ENCODE results near the gene RFC3. TPM values are rescaled to one million over a fixed set of nuclear protein-coding genes. Genes with fewer than 3 reads are reported as not detected.
A peak's percentile ranks its signal among the peaks of the same experiment; 100 is the strongest.
"Not testable (repeated sequence)": the region's sequence is repeated elsewhere in the genome, so short reads cannot be mapped to it uniquely, and the experiment has no call there.

The RFC3 gene
- polyA plus RNA-seq, 4 donors, result 1.8 to 14.5 (median 7.5) TPM

DNA sequence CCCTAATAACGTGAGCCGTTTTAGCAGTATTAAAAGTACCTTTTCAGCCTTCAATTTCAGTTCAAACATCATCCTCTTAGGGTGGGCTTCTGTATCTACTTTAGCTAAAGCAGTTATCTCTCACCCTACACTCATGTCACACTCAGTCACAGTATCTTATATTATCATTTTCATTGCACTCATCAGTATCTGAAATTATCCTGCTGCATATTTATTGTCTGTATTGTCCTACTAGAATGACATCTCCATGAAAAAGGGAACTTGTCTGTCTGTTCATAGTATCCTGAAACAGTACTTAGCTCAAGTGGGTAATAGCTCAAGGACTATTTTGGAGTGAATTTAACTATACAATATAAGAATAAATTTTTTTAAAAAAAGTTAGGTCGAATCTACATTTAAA is 19.9 kb upstream of the RFC3 start:
- no peak overlapping the region for H3K27ac ChIP-seq (ENCODE audit: low read depth in 1 of 3, low read length in 2 of 3)
- 48 to 71% (median 65%) methylated on average over 3 of the region's 3 CpGs for WGBS, 3 donors
- DNase-seq (no peak), FAIRE-seq (no peak)
- no peaks in the 10 kb centered on the region for H3K9me3 ChIP-seq (ENCODE audit: control insufficient read depth in 2 of 2, insufficient read depth in 1 of 2, low read depth in 1 of 2, low read length in 1 of 2)
- no peaks in the 10 kb centered on the region for H3K4me1 ChIP-seq (ENCODE audit: control insufficient read depth in 3 of 3, insufficient read depth in 2 of 3, low read depth in 1 of 3, low read length in 2 of 3)
- H3K4me3 ChIP-seq (ENCODE audit: low read depth in 1 of 3, low read length in 3 of 3), result no peak overlapping the region
- H3K27me3 ChIP-seq (ENCODE audit: control insufficient read depth in 3 of 3, insufficient read depth in 3 of 3, low read length in 3 of 3), result no peaks in the 10 kb centered on the region
- no peaks in the 10 kb centered on the region for H3K36me3 ChIP-seq (ENCODE audit: control insufficient read depth in 3 of 3, insufficient read depth in 2 of 3, low read depth in 1 of 3, low read length in 3 of 3)

DNA sequence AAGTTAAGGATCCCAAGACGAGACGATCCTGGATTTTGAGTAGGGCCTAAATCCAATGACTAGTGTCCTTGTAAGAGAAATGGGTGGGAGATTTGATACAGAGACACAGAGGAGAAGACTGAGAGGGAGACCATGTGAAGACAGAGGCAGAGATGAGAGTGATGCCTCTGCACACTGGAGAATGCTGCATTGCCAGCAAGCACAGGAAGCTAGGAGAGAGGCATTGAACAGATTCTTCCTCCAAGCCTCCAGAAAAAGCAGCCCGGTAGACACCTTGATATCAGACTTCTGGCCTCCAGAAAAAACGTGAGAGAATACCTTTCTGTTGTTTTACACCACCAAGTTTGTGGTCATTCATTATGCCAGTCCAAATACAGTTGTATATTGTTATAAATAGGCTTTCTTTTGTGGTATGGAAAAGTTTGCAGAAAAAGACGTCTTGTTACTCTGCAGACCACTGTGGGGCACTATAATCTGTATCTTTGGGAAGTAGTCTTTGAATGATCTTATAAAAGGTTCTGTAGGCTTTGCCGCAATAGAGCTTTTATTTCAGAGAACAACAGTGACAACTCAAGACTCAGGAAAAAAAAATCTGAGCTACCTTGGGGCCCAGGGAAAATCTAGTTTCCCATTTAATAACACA is 17.9 kb upstream of the RFC3 start:
- Histone ChIP-seq H3K4me3 (ENCODE audit: low read depth in 1 of 3, low read length in 3 of 3) (no peak overlapping the region), H3K27me3 (ENCODE audit: control insufficient read depth in 3 of 3, insufficient read depth in 3 of 3, low read length in 3 of 3) (no peaks in the 10 kb centered on the region), H3K36me3 (ENCODE audit: control insufficient read depth in 3 of 3, insufficient read depth in 2 of 3, low read depth in 1 of 3, low read length in 3 of 3) (no peaks in the 10 kb centered on the region), H3K9me3 (ENCODE audit: control insufficient read depth in 2 of 2, insufficient read depth in 1 of 2, low read depth in 1 of 2, low read length in 1 of 2) (no peaks in the 10 kb centered on the region), H3K4me1 (ENCODE audit: control insufficient read depth in 3 of 3, insufficient read depth in 2 of 3, low read depth in 1 of 3, low read length in 2 of 3) (no peaks in the 10 kb centered on the region), H3K27ac (ENCODE audit: low read depth in 1 of 3, low read length in 2 of 3) (no peak overlapping the region)
- WGBS, 3 donors, result 33 to 39% (median 35%) methylated on average over 6 of the region's 6 CpGs
- no peak for FAIRE-seq
- peak; percentile 36 to 38 for DNase-seq

DNA sequence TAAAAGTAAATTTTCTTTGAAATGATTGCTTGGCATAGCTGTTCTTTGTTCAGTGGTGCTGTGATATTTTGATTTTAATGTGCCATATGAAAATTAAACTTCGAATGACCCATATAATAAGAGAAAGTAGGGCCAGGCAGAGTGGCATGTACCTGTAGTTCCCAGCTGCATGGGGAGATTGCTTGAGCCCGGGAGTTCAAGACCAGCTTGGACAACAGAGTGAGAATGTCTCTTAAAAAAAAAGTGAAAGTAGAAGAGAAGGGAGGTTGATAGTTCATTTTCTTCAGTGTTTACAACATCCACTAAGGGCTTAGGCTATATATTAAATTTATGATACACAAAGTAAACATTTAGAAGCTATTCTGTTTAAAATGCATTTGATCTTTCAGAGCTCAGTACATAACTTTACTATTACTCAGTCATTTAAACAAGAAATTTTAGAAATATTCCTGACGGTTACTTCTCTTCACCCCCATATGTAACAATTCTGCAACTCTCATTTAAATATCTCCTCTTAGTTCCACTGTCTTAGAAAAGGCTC is 17.2 kb upstream of the RFC3 start:
- DNase-seq (no peak), FAIRE-seq (no peak)
- Histone ChIP-seq H3K27me3 (ENCODE audit: control insufficient read depth in 3 of 3, insufficient read depth in 3 of 3, low read length in 3 of 3) (no peaks in the 10 kb centered on the region), H3K9me3 (ENCODE audit: control insufficient read depth in 2 of 2, insufficient read depth in 1 of 2, low read depth in 1 of 2, low read length in 1 of 2) (no peaks in the 10 kb centered on the region), H3K4me1 (ENCODE audit: control insufficient read depth in 3 of 3, insufficient read depth in 2 of 3, low read depth in 1 of 3, low read length in 2 of 3) (no peaks in the 10 kb centered on the region), H3K4me3 (ENCODE audit: low read depth in 1 of 3, low read length in 3 of 3) (no peak overlapping the region), H3K27ac (ENCODE audit: low read depth in 1 of 3, low read length in 2 of 3) (no peak overlapping the region), H3K36me3 (ENCODE audit: control insufficient read depth in 3 of 3, insufficient read depth in 2 of 3, low read depth in 1 of 3, low read length in 3 of 3) (no peaks in the 10 kb centered on the region)
- WGBS, 3 donors, result 7 to 28% (median 26%) methylated on average over 3 of the region's 3 CpGs

DNA sequence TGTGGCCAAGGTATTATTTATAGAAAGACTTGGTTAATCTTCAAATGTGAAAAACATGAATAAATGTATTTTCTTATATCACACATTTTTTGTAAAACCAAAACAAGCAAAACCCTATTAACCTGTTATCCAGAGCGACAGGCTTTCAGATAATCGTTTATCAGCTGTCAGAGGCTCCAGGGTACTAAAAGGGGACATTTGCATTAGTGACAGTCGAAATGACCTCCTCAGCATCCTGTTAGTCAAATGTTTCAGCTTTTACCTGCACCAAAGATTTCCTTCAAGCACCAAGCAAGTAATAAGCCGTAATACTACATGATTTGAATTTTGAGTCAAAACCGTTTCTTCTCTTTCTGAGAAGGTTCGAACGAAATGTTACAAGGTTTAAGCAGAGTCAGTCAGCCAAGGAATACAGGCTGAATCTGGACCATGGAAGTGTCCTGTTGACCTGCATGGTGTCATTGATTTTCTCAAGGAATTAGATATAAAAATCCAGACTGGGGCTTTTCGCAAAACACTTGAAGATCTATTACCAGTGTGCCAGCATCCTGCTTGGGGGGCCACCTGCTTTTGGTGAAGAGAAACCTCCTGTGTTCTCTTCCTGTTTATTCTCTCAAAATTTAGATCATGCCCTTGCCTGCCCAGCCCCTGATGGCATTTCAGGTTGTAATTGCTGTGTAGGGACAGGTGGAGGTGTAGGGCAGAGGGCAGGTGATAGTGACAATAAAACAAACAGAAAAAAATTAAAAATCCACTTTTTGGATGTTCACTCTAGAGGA is 11.3 kb upstream of the RFC3 start:
- Histone ChIP-seq H3K9me3 (ENCODE audit: control insufficient read depth in 2 of 2, insufficient read depth in 1 of 2, low read depth in 1 of 2, low read length in 1 of 2) (no peaks in the 10 kb centered on the region), H3K36me3 (ENCODE audit: control insufficient read depth in 3 of 3, insufficient read depth in 2 of 3, low read depth in 1 of 3, low read length in 3 of 3) (no peaks in the 10 kb centered on the region), H3K27me3 (ENCODE audit: control insufficient read depth in 3 of 3, insufficient read depth in 3 of 3, low read length in 3 of 3) (peaks cover 0 to 5% (median 0%) of the 10 kb centered on the region in 3 donors), H3K4me3 (ENCODE audit: low read depth in 1 of 3, low read length in 3 of 3) (no peak overlapping the region), H3K4me1 (ENCODE audit: control insufficient read depth in 3 of 3, insufficient read depth in 2 of 3, low read depth in 1 of 3, low read length in 2 of 3) (no peaks in the 10 kb centered on the region), H3K27ac (ENCODE audit: low read depth in 1 of 3, low read length in 2 of 3) (no peak overlapping the region)
- FAIRE-seq (no peak), DNase-seq (no peak)
- WGBS, 3 donors, result 71 to 72% (median 72%) methylated on average over 8 of the region's 8 CpGs

DNA sequence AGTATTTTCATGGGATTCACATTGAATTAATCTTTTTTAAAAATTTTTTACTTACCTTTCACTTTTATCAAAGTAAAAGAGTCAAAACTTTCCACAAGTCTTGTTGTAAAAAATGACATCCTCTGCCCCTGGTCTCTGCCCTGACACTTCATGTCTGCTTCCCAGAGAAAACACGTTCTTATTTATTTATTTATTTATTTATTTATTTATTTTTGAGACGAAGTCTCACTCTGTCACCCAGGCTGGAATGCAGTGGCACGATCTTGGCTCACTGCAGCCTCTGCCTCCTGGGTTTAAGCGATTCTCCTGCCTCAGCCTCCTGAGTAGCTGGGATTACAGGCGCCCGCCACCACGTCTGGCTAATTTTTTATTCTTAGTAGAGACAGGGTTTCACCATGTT is 5.1 kb upstream of the RFC3 start:
- not testable (repeated sequence) for H3K27me3 ChIP-seq (ENCODE audit: control insufficient read depth in 3 of 3, insufficient read depth in 3 of 3, low read length in 3 of 3); H3K4me1 ChIP-seq (ENCODE audit: control insufficient read depth in 3 of 3, insufficient read depth in 2 of 3, low read depth in 1 of 3, low read length in 2 of 3); H3K36me3 ChIP-seq (ENCODE audit: control insufficient read depth in 3 of 3, insufficient read depth in 2 of 3, low read depth in 1 of 3, low read length in 3 of 3); FAIRE-seq; H3K4me3 ChIP-seq (ENCODE audit: low read depth in 1 of 3, low read length in 3 of 3); H3K27ac ChIP-seq (ENCODE audit: low read depth in 1 of 3, low read length in 2 of 3); DNase-seq; H3K9me3 ChIP-seq (ENCODE audit: control insufficient read depth in 2 of 2, insufficient read depth in 1 of 2, low read depth in 1 of 2, low read length in 1 of 2)
- 84 to 87% (median 87%) methylated on average over 7 of the region's 7 CpGs for WGBS, 3 donors

DNA sequence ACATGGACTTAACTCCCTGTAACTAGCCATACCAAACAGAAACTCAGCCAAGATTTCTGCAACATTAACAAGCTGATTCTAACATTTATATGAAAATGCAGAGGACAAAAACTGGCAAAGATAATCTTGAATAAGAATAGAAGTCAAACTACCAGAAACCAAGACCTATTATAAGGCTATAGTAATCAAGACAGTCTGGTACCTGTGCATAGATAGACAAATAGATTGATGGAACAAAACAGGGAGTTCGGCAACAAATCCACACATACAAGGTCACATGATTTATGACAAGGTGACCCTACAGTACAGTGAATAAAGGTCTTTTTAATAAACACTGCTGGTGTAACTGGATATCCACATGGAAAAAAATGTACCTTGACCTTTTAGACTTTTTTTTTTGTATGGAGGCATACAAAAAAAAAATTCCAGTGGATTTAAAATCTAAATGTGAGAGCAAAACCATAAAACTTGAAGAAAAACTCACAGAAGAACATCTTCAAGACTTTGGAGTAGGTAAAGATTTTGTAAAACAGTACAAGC is 2.9 kb upstream of the RFC3 start:
- H3K9me3 ChIP-seq (ENCODE audit: control insufficient read depth in 2 of 2, insufficient read depth in 1 of 2, low read depth in 1 of 2, low read length in 1 of 2), result no peaks in the 10 kb centered on the region
- H3K27me3 ChIP-seq (ENCODE audit: control insufficient read depth in 3 of 3, insufficient read depth in 3 of 3, low read length in 3 of 3), result no peaks in the 10 kb centered on the region
- H3K36me3 ChIP-seq (ENCODE audit: control insufficient read depth in 3 of 3, insufficient read depth in 2 of 3, low read depth in 1 of 3, low read length in 3 of 3), result no peaks in the 10 kb centered on the region
- 34 to 50% (median 49%) methylated on average over 1 of the region's 1 CpG for WGBS, 3 donors
- peaks cover 0 to 3% (median 0%) of the 10 kb centered on the region in 3 donors for H3K4me1 ChIP-seq (ENCODE audit: control insufficient read depth in 3 of 3, insufficient read depth in 2 of 3, low read depth in 1 of 3, low read length in 2 of 3)
- DNase-seq (no peak), FAIRE-seq (no peak)
- H3K27ac ChIP-seq (ENCODE audit: low read depth in 1 of 3, low read length in 2 of 3), result no peak overlapping the region
- H3K4me3 ChIP-seq (ENCODE audit: low read depth in 1 of 3, low read length in 3 of 3), result no peak overlapping the region

DNA sequence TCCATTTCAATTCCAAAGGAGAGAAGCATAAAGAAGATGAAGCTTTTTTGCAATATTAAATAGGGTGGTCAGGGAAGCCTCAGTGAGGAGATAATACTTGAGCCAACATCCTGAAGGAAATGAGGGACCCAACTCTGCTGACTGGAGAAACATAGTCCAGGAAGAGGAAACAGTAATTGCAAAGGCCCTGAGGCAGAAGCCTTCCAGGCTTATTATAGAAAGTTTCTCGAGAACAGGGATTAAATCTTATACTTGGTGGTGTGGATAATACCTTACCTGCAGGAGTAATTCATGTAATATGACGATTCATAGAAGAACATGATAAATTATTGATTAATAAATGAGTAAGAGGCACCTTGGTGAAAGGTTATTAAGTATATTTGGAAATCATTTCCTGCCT is 1.0 kb upstream of the RFC3 start:
- H3K36me3 ChIP-seq (ENCODE audit: control insufficient read depth in 3 of 3, insufficient read depth in 2 of 3, low read depth in 1 of 3, low read length in 3 of 3), result no peaks in the 10 kb centered on the region
- 66 to 90% (median 86%) methylated on average over 2 of the region's 2 CpGs for WGBS, 3 donors
- no peak overlapping the region for H3K4me3 ChIP-seq (ENCODE audit: low read depth in 1 of 3, low read length in 3 of 3)
- no peak for FAIRE-seq
- H3K9me3 ChIP-seq (ENCODE audit: control insufficient read depth in 2 of 2, insufficient read depth in 1 of 2, low read depth in 1 of 2, low read length in 1 of 2), result no peaks in the 10 kb centered on the region
- H3K27me3 ChIP-seq (ENCODE audit: control insufficient read depth in 3 of 3, insufficient read depth in 3 of 3, low read length in 3 of 3), result no peaks in the 10 kb centered on the region
- H3K27ac ChIP-seq (ENCODE audit: low read depth in 1 of 3, low read length in 2 of 3), result no peak overlapping the region
- no peak for DNase-seq
- H3K4me1 ChIP-seq (ENCODE audit: control insufficient read depth in 3 of 3, insufficient read depth in 2 of 3, low read depth in 1 of 3, low read length in 2 of 3), result peaks cover 0 to 3% (median 0%) of the 10 kb centered on the region in 3 donors

DNA sequence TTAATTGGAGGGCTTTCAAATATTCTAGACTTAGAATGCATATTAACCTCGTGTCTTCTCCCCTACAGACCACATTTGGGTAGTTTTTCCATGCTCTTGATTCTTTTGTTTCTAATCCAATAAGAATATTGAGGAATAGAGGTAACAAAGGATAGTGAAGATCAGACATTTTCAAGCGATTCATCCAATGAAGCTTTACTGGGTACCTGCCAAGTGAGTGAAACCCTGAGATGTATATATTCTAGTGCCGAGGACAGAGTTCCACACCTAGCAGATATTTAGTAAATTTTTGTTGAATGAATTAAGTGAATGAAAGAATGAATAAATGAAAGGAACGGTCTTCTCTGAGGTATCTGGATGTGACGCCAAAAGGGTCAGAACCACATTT is 442 bp upstream of the RFC3 start:
- FAIRE-seq, result no peak
- H3K4me1 ChIP-seq (ENCODE audit: control insufficient read depth in 3 of 3, insufficient read depth in 2 of 3, low read depth in 1 of 3, low read length in 2 of 3), result peaks cover 0 to 3% (median 0%) of the 10 kb centered on the region in 3 donors

More for the DNA sequence above, 442 bp upstream of the RFC3 start:
- no peaks in the 10 kb centered on the region for H3K36me3 ChIP-seq (ENCODE audit: control insufficient read depth in 3 of 3, insufficient read depth in 2 of 3, low read depth in 1 of 3, low read length in 3 of 3)
- peak overlapping the region in 2 of 3 donors; percentile 11 to 23 for H3K27ac ChIP-seq (ENCODE audit: low read depth in 1 of 3, low read length in 2 of 3)
- 17 to 28% (median 25%) methylated on average over 5 of the region's 5 CpGs for WGBS, 3 donors
- H3K9me3 ChIP-seq (ENCODE audit: control insufficient read depth in 2 of 2, insufficient read depth in 1 of 2, low read depth in 1 of 2, low read length in 1 of 2), result no peaks in the 10 kb centered on the region
- DNase-seq, result no peak
- no peaks in the 10 kb centered on the region for H3K27me3 ChIP-seq (ENCODE audit: control insufficient read depth in 3 of 3, insufficient read depth in 3 of 3, low read length in 3 of 3)
- peak overlapping the region; percentile 75 to 93 (median 79) for H3K4me3 ChIP-seq (ENCODE audit: low read depth in 1 of 3, low read length in 3 of 3)
